WERI-Rb-1 (cell line): ENCODE measurements around the gene ADGRF1.
"Not testable (repeated sequence)": the region's sequence is repeated elsewhere in the genome, so short reads cannot be mapped to it uniquely, and the experiment has no call there.

Experiments used
- DNase-seq: peaks from one replicate; pipeline ENCODE4 v3.0.0-alpha.2; 2020
- H3K27ac ChIP-seq: fragments of 250-450 bp; sonication (Bioruptor Pico); 2 replicates; pipeline ENCODE4 v1.5.1; 2020; ENCODE audit warnings: mild to moderate bottlenecking, moderate library complexity
- H3K27me3 ChIP-seq: fragments of 250-450 bp; sonication (Bioruptor Pico); 2 replicates; pipeline ENCODE4 v1.5.1; 2021; ENCODE audit warnings: mild to moderate bottlenecking, low read depth, moderate library complexity; ENCODE audit not compliant: insufficient read depth, severe bottlenecking
- H3K36me3 ChIP-seq: fragments of 250-450 bp; sonication (Bioruptor Pico); 2 replicates; pipeline ENCODE4 v1.5.1; 2020; ENCODE audit warnings: mild to moderate bottlenecking, moderate library complexity
- H3K4me3 ChIP-seq: 2 replicates; pipeline ENCODE4 v1.5.1; 2011; ENCODE audit warnings: low read depth, mild to moderate bottlenecking, control low read depth, low read length
- H3K9me3 ChIP-seq: fragments of 250-450 bp; sonication (Bioruptor Pico); 2 replicates; pipeline ENCODE4 v1.5.1; 2021; ENCODE audit warnings: mild to moderate bottlenecking, moderate library complexity; ENCODE audit not compliant: severe bottlenecking
- TF ChIP-seq, protein P1 (sequence below): IDR thresholded peaks from 2 replicates; pipeline ENCODE4 v1.5.1; 2011; ENCODE audit warnings: low read depth, mild to moderate bottlenecking, control low read depth, inconsistent platforms, low read length

The ADGRF1 gene

DNA sequence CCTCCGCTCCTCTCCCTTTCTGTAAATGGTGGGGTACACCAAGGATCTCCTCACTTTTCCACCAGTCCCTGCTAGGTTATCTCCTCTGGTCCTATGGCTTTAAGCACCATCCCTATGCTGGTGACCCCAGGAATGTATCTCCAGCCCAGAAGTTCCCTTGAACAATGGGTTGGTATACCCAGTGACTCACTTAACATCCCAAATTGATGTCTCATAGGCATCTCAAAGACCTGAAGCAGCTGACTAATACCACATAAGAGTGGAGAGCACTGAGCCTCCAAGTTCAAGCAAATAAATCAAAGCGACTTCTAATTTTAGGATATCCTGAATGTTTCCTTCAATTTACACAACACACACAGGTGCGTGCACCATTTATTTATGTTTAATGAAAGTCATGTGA lies 48.3 kb downstream of the ADGRF1 start:
- DNase-seq: no peak
- Histone ChIP-seq H3K9me3 (no peaks in the 10 kb centered on the region), H3K27ac (no peak overlapping the region), H3K27me3 (no peaks in the 10 kb centered on the region), H3K36me3 (no peaks in the 10 kb centered on the region), H3K4me3 (no peak overlapping the region)
- TF ChIP-seq, protein P1, sequence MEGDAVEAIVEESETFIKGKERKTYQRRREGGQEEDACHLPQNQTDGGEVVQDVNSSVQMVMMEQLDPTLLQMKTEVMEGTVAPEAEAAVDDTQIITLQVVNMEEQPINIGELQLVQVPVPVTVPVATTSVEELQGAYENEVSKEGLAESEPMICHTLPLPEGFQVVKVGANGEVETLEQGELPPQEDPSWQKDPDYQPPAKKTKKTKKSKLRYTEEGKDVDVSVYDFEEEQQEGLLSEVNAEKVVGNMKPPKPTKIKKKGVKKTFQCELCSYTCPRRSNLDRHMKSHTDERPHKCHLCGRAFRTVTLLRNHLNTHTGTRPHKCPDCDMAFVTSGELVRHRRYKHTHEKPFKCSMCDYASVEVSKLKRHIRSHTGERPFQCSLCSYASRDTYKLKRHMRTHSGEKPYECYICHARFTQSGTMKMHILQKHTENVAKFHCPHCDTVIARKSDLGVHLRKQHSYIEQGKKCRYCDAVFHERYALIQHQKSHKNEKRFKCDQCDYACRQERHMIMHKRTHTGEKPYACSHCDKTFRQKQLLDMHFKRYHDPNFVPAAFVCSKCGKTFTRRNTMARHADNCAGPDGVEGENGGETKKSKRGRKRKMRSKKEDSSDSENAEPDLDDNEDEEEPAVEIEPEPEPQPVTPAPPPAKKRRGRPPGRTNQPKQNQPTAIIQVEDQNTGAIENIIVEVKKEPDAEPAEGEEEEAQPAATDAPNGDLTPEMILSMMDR: no peak

DNA sequence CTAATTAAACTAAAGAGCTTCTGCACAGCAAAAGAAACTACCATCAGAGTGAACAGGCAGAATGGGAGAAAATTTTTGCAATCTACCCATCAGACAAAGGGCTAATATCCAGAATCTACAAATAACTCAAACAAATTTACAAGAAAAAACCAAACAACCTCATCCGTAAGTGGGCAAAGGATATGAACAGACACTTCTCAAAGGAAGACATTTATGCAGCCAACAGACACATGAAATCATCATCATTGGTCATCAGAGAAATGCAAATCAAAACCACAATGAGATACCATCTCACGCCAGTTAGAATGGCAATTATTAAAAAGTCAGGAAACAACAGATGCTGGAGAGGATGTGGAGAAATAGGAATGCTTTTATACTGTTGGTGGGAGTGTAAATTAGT lies 49.7 kb downstream of the ADGRF1 start:
- H3K36me3 ChIP-seq, H3K27ac ChIP-seq, H3K27me3 ChIP-seq, H3K4me3 ChIP-seq, H3K9me3 ChIP-seq, DNase-seq: not testable (repeated sequence)

DNA sequence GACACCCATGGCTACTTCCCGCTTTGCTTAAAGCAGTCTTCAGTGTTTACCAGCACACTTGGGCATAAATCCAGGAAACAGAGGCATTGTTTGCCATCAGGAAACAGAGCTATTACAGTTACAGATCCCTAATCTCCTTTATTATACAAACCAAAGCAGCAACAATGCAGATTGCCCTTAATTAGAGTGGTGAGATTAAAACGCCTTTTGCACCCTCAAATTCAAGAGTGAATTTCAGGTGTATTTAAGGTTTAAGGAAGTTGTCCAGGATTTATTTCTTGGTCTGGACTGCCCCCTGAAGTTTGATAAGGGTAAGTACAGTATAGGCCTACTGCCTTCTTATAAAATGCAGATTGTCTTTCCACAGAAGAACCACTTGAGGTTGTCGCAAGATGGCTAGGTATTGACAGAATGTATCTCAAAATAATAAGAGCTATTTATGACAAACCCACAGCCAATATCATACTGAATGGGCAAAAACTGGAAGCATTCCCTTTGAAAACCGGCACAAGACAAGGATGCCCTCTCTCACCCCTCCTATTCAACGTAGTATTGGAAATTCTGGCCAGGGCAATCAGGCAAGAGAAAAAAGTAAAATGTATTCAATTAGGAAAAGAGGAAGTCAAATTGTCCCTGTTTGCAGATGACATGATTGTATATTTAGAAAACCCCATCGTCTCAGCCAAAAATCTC lies 51.2 kb downstream of the ADGRF1 start:
- not testable (repeated sequence) for H3K4me3 ChIP-seq, H3K27me3 ChIP-seq, H3K36me3 ChIP-seq, H3K27ac ChIP-seq, H3K9me3 ChIP-seq
- TF ChIP-seq, protein P1: peak; percentile 61
- DNase-seq: peak; percentile 24

DNA sequence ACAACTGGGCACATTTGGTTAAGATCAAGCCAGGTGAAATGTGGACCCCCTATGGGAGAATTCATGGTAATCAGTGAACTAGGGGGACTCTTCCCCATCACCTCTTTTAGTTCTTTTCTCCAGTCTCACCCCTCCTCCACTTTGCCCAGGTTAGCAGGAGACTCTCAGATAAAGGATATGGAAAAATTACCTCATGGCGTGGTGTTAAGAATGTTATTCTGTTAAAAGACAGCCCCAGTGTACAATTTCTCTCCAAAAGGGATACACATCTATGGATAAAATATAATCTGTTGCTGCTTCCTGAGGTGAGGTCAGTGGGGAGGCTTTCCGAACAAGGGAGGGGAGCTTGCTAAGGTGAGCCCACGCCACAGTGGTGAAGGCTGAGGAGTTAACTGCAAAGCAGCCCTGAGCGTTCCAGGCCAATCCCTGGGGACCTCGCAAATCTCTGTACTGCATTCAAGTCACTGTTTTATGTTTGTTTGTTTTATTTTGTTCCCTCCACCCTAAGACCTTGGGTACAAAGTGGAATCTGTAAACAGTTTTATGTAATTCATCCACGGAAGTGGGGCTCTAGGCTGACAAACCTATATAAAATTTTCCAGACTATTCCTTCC lies 52.0 kb downstream of the ADGRF1 start:
- TF ChIP-seq, protein P1: no peak
- no peak for DNase-seq
- H3K27ac ChIP-seq: no peak overlapping the region
- H3K27me3 ChIP-seq: no peaks in the 10 kb centered on the region
- no peaks in the 10 kb centered on the region for H3K9me3 ChIP-seq
- no peak overlapping the region for H3K4me3 ChIP-seq
- no peaks in the 10 kb centered on the region for H3K36me3 ChIP-seq

DNA sequence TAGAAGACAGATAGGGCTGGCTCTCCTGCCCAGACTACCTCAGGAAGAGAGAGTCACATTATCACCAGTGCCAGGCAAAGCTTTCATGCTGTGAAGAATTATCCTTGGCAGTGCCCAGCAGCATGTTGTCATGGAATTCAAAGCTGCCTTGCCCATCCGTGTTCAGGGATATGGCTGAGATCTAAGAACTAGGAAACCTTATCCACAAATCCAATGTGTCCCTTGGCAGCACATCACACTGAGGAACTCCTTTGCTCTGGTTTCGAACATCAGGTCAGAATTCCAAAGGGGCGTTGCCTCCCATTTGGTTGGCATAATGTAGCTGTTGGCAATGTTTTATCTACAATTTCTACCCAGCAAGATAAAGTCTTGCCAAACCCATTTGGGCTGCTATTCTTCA lies 52.7 kb downstream of the ADGRF1 start:
- DNase-seq: no peak

DNA sequence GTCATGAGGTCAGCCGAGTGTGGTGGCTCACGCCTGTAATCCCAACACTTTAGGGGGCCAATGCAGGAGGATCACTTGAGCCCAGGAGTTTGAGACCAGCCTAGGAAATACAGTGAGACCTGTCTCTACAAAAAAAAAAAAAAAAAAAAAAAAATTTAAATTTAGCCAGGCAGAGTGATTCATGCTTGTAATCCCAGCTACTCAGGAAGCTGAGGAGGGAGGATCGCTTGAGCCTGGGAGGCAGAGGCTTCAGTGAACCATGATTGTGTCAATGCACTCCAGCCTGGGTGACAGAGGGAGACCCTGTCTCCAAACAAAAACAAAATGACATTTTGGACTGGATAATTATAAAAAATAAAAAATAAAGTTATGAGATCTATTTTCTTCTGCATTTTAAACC lies 56.2 kb downstream of the ADGRF1 start:
- no peak for DNase-seq
- Histone ChIP-seq H3K4me3 (no peak overlapping the region), H3K9me3 (no peaks in the 10 kb centered on the region), H3K36me3 (no peaks in the 10 kb centered on the region), H3K27me3 (no peaks in the 10 kb centered on the region), H3K27ac (no peak overlapping the region)
- TF ChIP-seq, protein P1: no peak

More for the DNA sequence above, 52.7 kb downstream of the ADGRF1 start:
- Histone ChIP-seq H3K27ac (no peak overlapping the region), H3K4me3 (no peak overlapping the region), H3K9me3 (no peaks in the 10 kb centered on the region), H3K36me3 (no peaks in the 10 kb centered on the region), H3K27me3 (no peaks in the 10 kb centered on the region)
- TF ChIP-seq, protein P1: no peak
